Frontal cortex (tissue), 4 donors: ENCODE results near the gene PALM. TPM values are rescaled to one million over a fixed set of nuclear protein-coding genes. Genes with fewer than 3 reads are reported as not detected.

Source experiments
- DNase-seq, 2 donors: peaks; one replicate each; pipeline ENCODE4 v3.0.0; 2012; ENCODE audit warnings: low spot score in 2 of 2
- FAIRE-seq: peaks from 2 replicates; lab custom pipeline; 2012; peaks lifted over from hg19 to GRCh38; lab: Jason Lieb, UNC
- total RNA-seq: library from RNA; depleted of rRNA; stranded (reverse); fragments of >200 nt; gene quantifications from one replicate; pipeline ENCODE4 v1.2.3, GENCODE V29; 2014
- donor health status: control.
- donor health status: control.
- donor health status: control.

The PALM gene
- total RNA-seq, 1 donor from 2014 or later = 87.2 TPM

GRCh38 chr19:793806-794205 lies 85.1 kb downstream of the PALM start:
- DNase-seq = no peak

GRCh38 chr19:795073-795611 lies 86.4 kb downstream of the PALM start:
- FAIRE-seq (no peak), DNase-seq (no peak)

More at GRCh38 chr19:793806-794205, 85.1 kb downstream of the PALM start:
- FAIRE-seq = no peak

- FAIRE-seq (no peak), DNase-seq (no peak)
Observed at GRCh38 chr19:795691-796581, 87.2 kb downstream of the PALM start.

GRCh38 chr19:796692-797527 lies 88.2 kb downstream of the PALM start, which contains the start of gene PTBP1:
PTBP1 (plus strand) TSS chr19:797452; CDS start chr19:797498, 46 bp downstream.
- DNase-seq (peak; percentile 99), FAIRE-seq (peak; percentile 95)

Other genes with a start within 250 kb of the PALM start
- 9.8 TPM for gene SHC2, start 247.9 kb upstream of the PALM start, total RNA-seq
- 1.2 TPM for gene MADCAM1, start 212.4 kb upstream of the PALM start, total RNA-seq
- gene TPGS1, start 201.4 kb upstream of the PALM start, total RNA-seq = 26.1 TPM
- gene CDC34, start 177.2 kb upstream of the PALM start, total RNA-seq = 55.4 TPM
- 0.41 TPM for gene GZMM, start 164.9 kb upstream of the PALM start, total RNA-seq
- gene BSG, start 136.3 kb upstream of the PALM start, total RNA-seq = 114 TPM
- 6.1 TPM for gene HCN2, start 119.1 kb upstream of the PALM start, total RNA-seq
- gene POLRMT, start 75.4 kb upstream of the PALM start, total RNA-seq = 15.9 TPM
- gene FGF22, start 69.1 kb upstream of the PALM start, total RNA-seq = under 0.01 TPM
- 17.5 TPM for gene RNF126, start 45.7 kb upstream of the PALM start, total RNA-seq
- gene FSTL3, start 32.5 kb upstream of the PALM start, total RNA-seq = 2.0 TPM
- not detected for gene PRSS57, start 13.5 kb upstream of the PALM start, total RNA-seq
- gene MISP, start 42.2 kb downstream of the PALM start, total RNA-seq = 0.41 TPM
- 28.1 TPM for gene PTBP1, start 88.5 kb downstream of the PALM start, total RNA-seq
- gene PLPPR3, start 113.0 kb downstream of the PALM start, total RNA-seq = 119 TPM
- 0.41 TPM for gene AZU1, start 118.9 kb downstream of the PALM start, total RNA-seq
- 1.2 TPM for gene PRTN3, start 132.1 kb downstream of the PALM start, total RNA-seq
- not detected for gene ELANE, start 143.4 kb downstream of the PALM start, total RNA-seq
- 0.82 TPM for gene CFD, start 150.7 kb downstream of the PALM start, total RNA-seq
- 15.9 TPM for gene MED16, start 184.3 kb downstream of the PALM start, total RNA-seq
- not detected for gene RNU6-9, start 184.5 kb downstream of the PALM start, total RNA-seq
- gene R3HDM4, start 204.3 kb downstream of the PALM start, total RNA-seq = 26.5 TPM
- gene KISS1R, start 208.4 kb downstream of the PALM start, total RNA-seq = 0.41 TPM
- gene ARID3A, start 217.1 kb downstream of the PALM start, total RNA-seq = 2.4 TPM